Measurements from ENCODE around the gene RPH3AL.

RPH3AL gene

GRCh38 chr17:285751-286422 is 66.7 kb downstream of the RPH3AL start:
- H3K4me3 ChIP-seq (ENCODE audit: low read depth, low read length), result no peak overlapping the region
- H3K27me3 ChIP-seq (ENCODE audit: insufficient read depth, low read depth, severe bottlenecking), result no peaks in the 10 kb centered on the region
- TF ChIP-seq CTCF (IDR thresholded peaks at IDR 0.05; ENCODE audit: low read depth, low read length), result 0 out of 2 replicates have a peak, but pooled peaks have one; percentile 26
- no peak overlapping the region for H3K27ac ChIP-seq
- H3K36me3 ChIP-seq, result peaks cover 4% of the 10 kb centered on the region; the same call in 1 of the 2 replicates
- no peak for DNase-seq
- no peaks in the 10 kb centered on the region for H3K9me3 ChIP-seq (ENCODE audit: severe bottlenecking)

GRCh38 chr17:284676-285355 is 67.8 kb downstream of the RPH3AL start:
- Histone ChIP-seq H3K4me3 (ENCODE audit: low read depth, low read length) (no peak overlapping the region), H3K27me3 (ENCODE audit: insufficient read depth, low read depth, severe bottlenecking) (no peaks in the 10 kb centered on the region), H3K36me3 (no peaks in the 10 kb centered on the region), H3K9me3 (ENCODE audit: severe bottlenecking) (no peaks in the 10 kb centered on the region), H3K27ac (no peak overlapping the region)
- no peak for DNase-seq
- no peak for TF ChIP-seq CTCF (IDR thresholded peaks at IDR 0.05; ENCODE audit: low read depth, low read length)

- no peak for TF ChIP-seq CTCF (IDR thresholded peaks at IDR 0.05; ENCODE audit: low read depth, low read length)
- H3K27ac ChIP-seq, result no peak overlapping the region
- no peaks in the 10 kb centered on the region for H3K36me3 ChIP-seq
- no peaks in the 10 kb centered on the region for H3K9me3 ChIP-seq (ENCODE audit: severe bottlenecking)
- H3K4me3 ChIP-seq (ENCODE audit: low read depth, low read length), result no peak overlapping the region
- no peaks in the 10 kb centered on the region for H3K27me3 ChIP-seq (ENCODE audit: insufficient read depth, low read depth, severe bottlenecking)
- no peak for DNase-seq
Measured at GRCh38 chr17:283911-284675, 68.5 kb downstream of the RPH3AL start.

GRCh38 chr17:282912-283882 is 69.4 kb downstream of the RPH3AL start:
- no peak overlapping the region for H3K27ac ChIP-seq
- no peak for TF ChIP-seq CTCF (IDR thresholded peaks at IDR 0.05; ENCODE audit: low read depth, low read length)
- H3K9me3 ChIP-seq (ENCODE audit: severe bottlenecking), result no peaks in the 10 kb centered on the region
- no peak overlapping the region for H3K4me3 ChIP-seq (ENCODE audit: low read depth, low read length)
- no peak for DNase-seq
- H3K36me3 ChIP-seq, result no peaks in the 10 kb centered on the region
- H3K27me3 ChIP-seq (ENCODE audit: insufficient read depth, low read depth, severe bottlenecking), result no peaks in the 10 kb centered on the region
